Astrocyte (in vitro differentiated cells and primary cell): Measurements from ENCODE around the gene NARS2. TPM values are rescaled to one million over a fixed set of nuclear protein-coding genes. Genes with fewer than 3 reads are reported as not detected.

ENCODE experiments used
- DNase-seq: peaks from one replicate; pipeline ENCODE4 v3.0.0-alpha.2; 2010; ENCODE audit warnings: low read depth
- FAIRE-seq: peaks from 2 replicates; lab custom pipeline; 2011; peaks lifted over from hg19 to GRCh38; lab: Jason Lieb, UNC
- H2AFZ ChIP-seq: 2 replicates; pipeline ENCODE4 v1.6.0; 2012; ENCODE audit warnings: low read depth, low read length, inconsistent platforms
- H3K27ac ChIP-seq: 2 replicates; pipeline ENCODE4 v1.5.1; 2011; ENCODE audit warnings: low read depth, low read length, inconsistent platforms
- H3K27me3 ChIP-seq: 2 replicates; pipeline ENCODE4 v1.6.0; 2011; ENCODE audit warnings: low read length, inconsistent platforms; ENCODE audit not compliant: insufficient read depth
- H3K36me3 ChIP-seq: 2 replicates; pipeline ENCODE4 v1.5.1; 2011; ENCODE audit warnings: low read length, inconsistent platforms; ENCODE audit not compliant: insufficient read depth
- H3K4me1 ChIP-seq: 2 replicates; pipeline ENCODE4 v1.5.1; 2011; ENCODE audit warnings: low read length, inconsistent platforms; ENCODE audit not compliant: insufficient read depth
- H3K4me2 ChIP-seq: 2 replicates; pipeline ENCODE4 v1.6.0; 2012; ENCODE audit warnings: low read length, inconsistent platforms
- H3K4me3 ChIP-seq: 2 replicates; pipeline ENCODE4 v1.5.1; 2011; ENCODE audit warnings: low read depth, mild to moderate bottlenecking, low read length, inconsistent platforms; ENCODE audit not compliant: insufficient read depth
- H3K79me2 ChIP-seq: 2 replicates; pipeline ENCODE4 v1.6.0; 2012; ENCODE audit warnings: mild to moderate bottlenecking, low read length, inconsistent platforms; ENCODE audit not compliant: insufficient read depth
- H3K9ac ChIP-seq: 2 replicates; pipeline ENCODE4 v1.6.0; 2012; ENCODE audit warnings: mild to moderate bottlenecking, low read length, inconsistent platforms
- H3K9me3 ChIP-seq: 2 replicates; pipeline ENCODE4 v1.5.1; 2012; ENCODE audit warnings: low read depth, mild to moderate bottlenecking, low read length, inconsistent platforms; ENCODE audit not compliant: insufficient read depth
- H4K20me1 ChIP-seq: 2 replicates; pipeline ENCODE4 v1.6.0; 2012; ENCODE audit warnings: low read length, inconsistent platforms; ENCODE audit not compliant: insufficient read depth
- H3K27ac Mint-ChIP-seq: one replicate; pipeline ENCODE4 v1.8.0; 2021; ENCODE audit warnings: mild to moderate bottlenecking, mixed read lengths; ENCODE audit not compliant: unreplicated experiment
- H3K27me3 Mint-ChIP-seq: one replicate; pipeline ENCODE4 v1.8.0; 2021; ENCODE audit warnings: low read depth, mixed read lengths; ENCODE audit not compliant: unreplicated experiment
- H3K36me3 Mint-ChIP-seq: one replicate; pipeline ENCODE4 v1.8.0; 2021; ENCODE audit warnings: low read depth, mixed read lengths; ENCODE audit not compliant: unreplicated experiment
- H3K4me1 Mint-ChIP-seq: one replicate; pipeline ENCODE4 v1.8.0; 2021; ENCODE audit warnings: low read depth, mixed read lengths; ENCODE audit not compliant: unreplicated experiment
- H3K4me3 Mint-ChIP-seq: one replicate; pipeline ENCODE4 v1.8.0; 2021; ENCODE audit warnings: mild to moderate bottlenecking, moderate library complexity, mixed read lengths; ENCODE audit not compliant: unreplicated experiment
- H3K9me3 Mint-ChIP-seq: one replicate; pipeline ENCODE4 v1.8.0; 2021; ENCODE audit warnings: mild to moderate bottlenecking, mixed read lengths; ENCODE audit not compliant: unreplicated experiment
- EZH2 ChIP-seq: IDR thresholded peaks from 2 replicates; pipeline ENCODE4 v1.6.1; 2012; ENCODE audit warnings: mild to moderate bottlenecking, low read length, inconsistent platforms; ENCODE audit not compliant: insufficient read depth
- total RNA-seq: library from RNA; stranded (reverse); gene quantifications from 2 replicates; pipeline ENCODE4 v1.2.1, GENCODE V29; 2021
- TF ChIP-seq, protein P1 (sequence below): IDR thresholded peaks from 2 replicates; pipeline ENCODE4 v1.5.1; 2011; ENCODE audit warnings: low read depth, mild to moderate bottlenecking, inconsistent platforms, low read length, moderate library complexity; ENCODE audit not compliant: insufficient read depth

Gene NARS2
- total RNA-seq, 1 donor from 2014 or later = 10.1 TPM

DNA sequence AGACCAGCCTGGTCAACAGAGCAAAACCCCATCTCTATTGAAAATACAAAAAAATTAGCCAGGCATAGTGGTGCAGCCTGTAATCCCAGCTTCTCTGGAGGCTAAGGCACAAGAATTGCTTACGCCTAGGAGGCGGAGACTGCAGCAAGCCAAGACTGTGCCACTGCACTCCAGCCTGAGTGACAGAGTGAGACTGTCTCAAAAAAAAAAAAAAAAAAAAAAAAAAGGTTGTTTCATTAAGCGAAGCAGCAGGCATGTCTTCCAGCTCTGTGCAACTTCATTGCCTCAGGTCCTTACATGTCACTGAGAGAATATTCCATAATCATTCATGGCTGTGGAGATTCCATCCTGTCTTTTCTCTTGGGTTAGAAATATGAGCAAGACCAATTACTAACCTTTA lies 174.0 kb downstream of the NARS2 start:
- no peaks in the 10 kb centered on the region for H3K36me3 Mint-ChIP-seq
- no peaks in the 10 kb centered on the region for H3K27me3 ChIP-seq
- no peak overlapping the region for H3K4me2 ChIP-seq
- no peaks in the 10 kb centered on the region for H3K27me3 Mint-ChIP-seq
- no peak overlapping the region for H2AFZ ChIP-seq
- no peak overlapping the region for H3K4me3 ChIP-seq
- peaks cover 4% of the 10 kb centered on the region for H4K20me1 ChIP-seq
- no peaks in the 10 kb centered on the region for H3K4me1 ChIP-seq
- no peak for TF ChIP-seq EZH2
- TF ChIP-seq, protein P1, sequence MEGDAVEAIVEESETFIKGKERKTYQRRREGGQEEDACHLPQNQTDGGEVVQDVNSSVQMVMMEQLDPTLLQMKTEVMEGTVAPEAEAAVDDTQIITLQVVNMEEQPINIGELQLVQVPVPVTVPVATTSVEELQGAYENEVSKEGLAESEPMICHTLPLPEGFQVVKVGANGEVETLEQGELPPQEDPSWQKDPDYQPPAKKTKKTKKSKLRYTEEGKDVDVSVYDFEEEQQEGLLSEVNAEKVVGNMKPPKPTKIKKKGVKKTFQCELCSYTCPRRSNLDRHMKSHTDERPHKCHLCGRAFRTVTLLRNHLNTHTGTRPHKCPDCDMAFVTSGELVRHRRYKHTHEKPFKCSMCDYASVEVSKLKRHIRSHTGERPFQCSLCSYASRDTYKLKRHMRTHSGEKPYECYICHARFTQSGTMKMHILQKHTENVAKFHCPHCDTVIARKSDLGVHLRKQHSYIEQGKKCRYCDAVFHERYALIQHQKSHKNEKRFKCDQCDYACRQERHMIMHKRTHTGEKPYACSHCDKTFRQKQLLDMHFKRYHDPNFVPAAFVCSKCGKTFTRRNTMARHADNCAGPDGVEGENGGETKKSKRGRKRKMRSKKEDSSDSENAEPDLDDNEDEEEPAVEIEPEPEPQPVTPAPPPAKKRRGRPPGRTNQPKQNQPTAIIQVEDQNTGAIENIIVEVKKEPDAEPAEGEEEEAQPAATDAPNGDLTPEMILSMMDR = no peak
- H3K4me3 Mint-ChIP-seq = no peak overlapping the region
- peaks cover under 1% of the 10 kb centered on the region for H3K79me2 ChIP-seq
- no peak overlapping the region for H3K27ac Mint-ChIP-seq
- no peak overlapping the region for H3K27ac ChIP-seq
- DNase-seq (no peak), FAIRE-seq (no peak)
- no peaks in the 10 kb centered on the region for H3K9me3 Mint-ChIP-seq
- peaks cover 15% of the 10 kb centered on the region for H3K4me1 Mint-ChIP-seq
- H3K9me3 ChIP-seq = no peaks in the 10 kb centered on the region
- H3K9ac ChIP-seq = no peak overlapping the region
- no peaks in the 10 kb centered on the region for H3K36me3 ChIP-seq

DNA sequence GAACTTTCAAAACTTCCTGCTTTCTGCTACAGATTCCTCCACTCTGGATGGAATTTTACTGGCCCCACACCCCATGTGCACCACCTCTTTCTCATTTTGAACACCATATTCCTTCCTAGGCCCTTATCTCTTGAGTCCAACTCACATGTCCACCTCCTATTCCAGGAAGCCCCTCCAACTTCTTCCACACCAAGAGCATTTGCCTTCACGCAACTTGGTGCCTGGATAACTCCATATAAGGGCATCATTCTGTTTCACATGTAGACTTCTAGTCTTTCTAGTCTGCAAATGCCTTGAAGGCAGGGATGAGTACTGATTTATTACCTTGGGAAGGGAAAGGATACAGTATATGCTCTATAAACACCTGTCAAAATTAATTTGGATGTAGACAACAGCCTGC lies 174.5 kb downstream of the NARS2 start:
- Histone ChIP-seq H3K27me3 (no peaks in the 10 kb centered on the region), H3K27ac (no peak overlapping the region), H2AFZ (no peak overlapping the region), H3K4me3 (no peak overlapping the region), H3K9me3 (no peaks in the 10 kb centered on the region), H3K79me2 (no peaks in the 10 kb centered on the region), H3K4me1 (no peaks in the 10 kb centered on the region), H3K36me3 (no peaks in the 10 kb centered on the region), H3K4me2 (no peak overlapping the region), H3K9ac (no peak overlapping the region), H4K20me1 (peaks cover 4% of the 10 kb centered on the region)
- Mint-ChIP-seq H3K27me3 (no peaks in the 10 kb centered on the region), H3K36me3 (no peaks in the 10 kb centered on the region), H3K4me3 (no peak overlapping the region), H3K27ac (peak overlapping the region; percentile 55), H3K9me3 (no peaks in the 10 kb centered on the region), H3K4me1 (peaks cover 15% of the 10 kb centered on the region)
- DNase-seq = no peak
- no peak for TF ChIP-seq EZH2
- TF ChIP-seq, protein P1 = no peak
- no peak for FAIRE-seq

DNA sequence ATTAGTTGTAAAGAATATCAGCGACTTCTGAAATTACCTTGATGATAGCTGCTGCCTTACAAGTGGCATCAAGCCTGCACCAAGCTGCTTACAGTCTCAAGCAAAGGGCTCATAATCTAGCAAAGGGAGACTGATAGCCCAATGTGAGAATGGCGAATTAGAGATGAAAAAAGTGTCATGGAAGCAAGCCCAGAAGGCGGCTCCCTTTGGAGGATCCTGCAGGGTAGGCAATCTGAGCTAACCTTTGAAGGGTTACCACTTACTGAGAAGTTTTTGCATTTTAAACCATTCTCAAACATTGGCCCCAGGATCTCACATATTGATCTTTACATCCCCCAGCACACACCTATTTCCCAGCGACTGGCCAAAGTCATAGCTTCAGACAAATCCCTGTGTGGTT lies 175.5 kb downstream of the NARS2 start:
- H3K27ac ChIP-seq = no peak overlapping the region
- H3K4me2 ChIP-seq = no peak overlapping the region
- Mint-ChIP-seq H3K36me3 (no peaks in the 10 kb centered on the region), H3K4me3 (no peak overlapping the region), H3K9me3 (no peaks in the 10 kb centered on the region), H3K4me1 (peaks cover 15% of the 10 kb centered on the region), H3K27ac (no peak overlapping the region), H3K27me3 (no peaks in the 10 kb centered on the region)
- no peaks in the 10 kb centered on the region for H3K27me3 ChIP-seq
- no peak overlapping the region for H3K9ac ChIP-seq
- no peak for TF ChIP-seq EZH2
- TF ChIP-seq, protein P1 = no peak
- no peaks in the 10 kb centered on the region for H3K4me1 ChIP-seq
- H2AFZ ChIP-seq = no peak overlapping the region
- H3K4me3 ChIP-seq = no peak overlapping the region
- no peak for FAIRE-seq
- no peaks in the 10 kb centered on the region for H3K79me2 ChIP-seq
- H3K36me3 ChIP-seq = no peaks in the 10 kb centered on the region
- peaks cover 4% of the 10 kb centered on the region for H4K20me1 ChIP-seq
- DNase-seq = no peak
- H3K9me3 ChIP-seq = no peaks in the 10 kb centered on the region
